Activated CD8-positive, alpha-beta T cell treated with anti-CD3 and anti-CD28 coated beads, Interleukin-2, amount 10 ng/mL, durations not matched to agents 7 days and 5 days (primary cell): ENCODE results near the gene ZNF280A. TPM values are rescaled to one million over a fixed set of nuclear protein-coding genes. Genes with fewer than 3 reads are reported as not detected.

Source experiments
- ATAC-seq: fragments of 150-1000 bp; cut with Tn5 transposase; one replicate; pipeline ENCODE4 v1.10.0; 2021; ENCODE audit warnings: moderate library complexity
- CTCF ChIA-PET: fragments of 350-600 bp; sonication (Branson Sonifier 250); formaldehyde crosslinking; loops from one replicate; lab custom pipeline; 2021; ENCODE audit warnings: antibody characterized with exemption; lab: Charles Lee
- POLR2A ChIA-PET: fragments of 350-600 bp; sonication (Branson Sonifier 250); formaldehyde crosslinking; loops from one replicate; lab custom pipeline; 2021; ENCODE audit warnings: antibody characterized with exemption; lab: Charles Lee
- DNase-seq: peaks from one replicate; pipeline ENCODE4 v3.0.0-alpha.2; 2020
- H3K27ac Mint-ChIP-seq: one replicate; pipeline ENCODE4 v1.8.0; 2021; ENCODE audit warnings: mild to moderate bottlenecking, mixed read lengths
- H3K27me3 Mint-ChIP-seq: one replicate; pipeline ENCODE4 v1.8.0; 2021; ENCODE audit warnings: low read depth, mixed read lengths
- H3K36me3 Mint-ChIP-seq: one replicate; pipeline ENCODE4 v1.8.0; 2021; ENCODE audit warnings: low read depth, mixed read lengths
- H3K4me1 Mint-ChIP-seq: one replicate; pipeline ENCODE4 v1.8.0; 2021; ENCODE audit warnings: low read depth, mixed read lengths
- H3K4me3 Mint-ChIP-seq: one replicate; pipeline ENCODE4 v1.8.0; 2021; ENCODE audit warnings: mild to moderate bottlenecking, mixed read lengths
- H3K9me3 Mint-ChIP-seq: one replicate; pipeline ENCODE4 v1.8.0; 2022; ENCODE audit warnings: mixed read lengths; ENCODE audit not compliant: insufficient read depth
- total RNA-seq, 2 experiments: library from RNA; stranded (reverse); gene quantifications; one replicate each; pipeline ENCODE4 v1.2.3, GENCODE V29; 2021

The ZNF280A gene
- total RNA-seq, 2 experiments from 2014 or later: not detected

DNA sequence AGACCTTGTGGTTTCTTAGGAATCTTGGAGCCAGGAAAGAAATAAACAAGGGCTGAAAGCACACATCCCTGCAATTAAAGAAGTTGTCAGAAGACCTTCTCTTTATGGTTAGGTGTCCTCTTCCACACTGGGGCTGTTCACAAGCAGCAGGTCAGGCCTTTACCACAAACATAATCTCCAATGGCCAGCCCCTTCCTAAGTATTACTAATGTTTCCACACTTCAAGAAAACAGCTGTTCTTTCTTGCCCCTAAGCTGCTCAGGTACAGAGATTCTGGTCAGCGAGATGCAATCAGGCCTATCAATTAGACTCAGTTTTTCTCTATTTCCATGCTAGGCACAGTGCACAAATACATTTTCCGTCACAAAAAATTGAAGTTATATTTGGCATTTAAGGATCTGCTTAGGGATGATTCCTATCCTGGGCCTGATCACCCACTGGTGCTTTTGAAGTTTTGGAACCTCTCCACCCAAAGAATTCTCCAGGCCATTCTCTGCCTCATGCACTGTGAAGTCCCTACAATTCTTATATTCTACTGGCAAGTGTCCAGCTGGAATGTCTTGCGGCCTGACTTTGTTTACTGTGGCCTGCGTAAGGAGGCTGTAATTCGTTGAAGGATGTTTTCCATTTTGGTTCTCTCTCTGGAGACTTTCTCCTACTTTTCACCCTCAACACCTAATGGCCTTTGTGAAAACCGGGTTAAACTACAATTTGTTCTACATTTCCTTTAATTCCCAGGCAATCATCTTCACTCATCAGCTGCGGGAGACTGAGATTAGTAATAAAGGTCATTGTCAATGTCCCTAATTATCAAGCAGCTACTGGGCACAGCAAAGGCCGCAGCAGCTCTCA is 33.9 kb upstream of the ZNF280A start:
- ChIA-PET POLR2A (no interaction called here), CTCF (no interaction called here)

DNA sequence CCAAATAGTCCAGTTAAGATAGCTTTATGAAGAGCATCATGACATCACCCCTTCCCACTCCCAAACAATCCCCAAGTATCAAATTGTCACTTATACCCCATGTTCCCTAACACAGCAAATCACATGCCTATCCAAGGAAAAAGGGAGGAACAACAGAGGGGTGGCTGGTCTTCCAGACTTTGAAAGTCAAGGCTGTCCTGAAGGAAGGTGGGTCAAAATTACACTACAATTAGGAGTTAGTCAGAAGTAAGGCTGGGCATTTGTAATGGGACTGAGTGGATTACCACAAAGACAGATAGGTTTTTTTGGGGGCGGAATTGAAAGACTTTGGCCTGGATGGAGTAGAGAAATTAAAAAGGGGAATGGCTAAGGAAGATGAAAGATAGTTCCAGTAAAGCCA is 33.1 kb upstream of the ZNF280A start:
- DNase-seq: no peak
- Mint-ChIP-seq H3K4me1 (no peaks in the 10 kb centered on the region), H3K36me3 (no peaks in the 10 kb centered on the region), H3K27ac (no peak overlapping the region), H3K4me3 (no peak overlapping the region), H3K9me3 (no peaks in the 10 kb centered on the region), H3K27me3 (peaks cover 3% of the 10 kb centered on the region)
- no peak for ATAC-seq
- ChIA-PET POLR2A (no interaction called here), CTCF (interaction anchor here (0.5 kb wide), 1 partner anchor 102 kb away, joined by 3 read pairs; no protein-coding TSS in a partner anchor)

More for the DNA sequence above, 33.9 kb upstream of the ZNF280A start:
- ATAC-seq (no peak), DNase-seq (no peak)
- no peaks in the 10 kb centered on the region for H3K9me3 Mint-ChIP-seq
- H3K4me1 Mint-ChIP-seq: peaks cover 2% of the 10 kb centered on the region
- H3K4me3 Mint-ChIP-seq: no peak overlapping the region
- no peaks in the 10 kb centered on the region for H3K36me3 Mint-ChIP-seq
- peaks cover 3% of the 10 kb centered on the region for H3K27me3 Mint-ChIP-seq
- H3K27ac Mint-ChIP-seq: no peak overlapping the region

DNA sequence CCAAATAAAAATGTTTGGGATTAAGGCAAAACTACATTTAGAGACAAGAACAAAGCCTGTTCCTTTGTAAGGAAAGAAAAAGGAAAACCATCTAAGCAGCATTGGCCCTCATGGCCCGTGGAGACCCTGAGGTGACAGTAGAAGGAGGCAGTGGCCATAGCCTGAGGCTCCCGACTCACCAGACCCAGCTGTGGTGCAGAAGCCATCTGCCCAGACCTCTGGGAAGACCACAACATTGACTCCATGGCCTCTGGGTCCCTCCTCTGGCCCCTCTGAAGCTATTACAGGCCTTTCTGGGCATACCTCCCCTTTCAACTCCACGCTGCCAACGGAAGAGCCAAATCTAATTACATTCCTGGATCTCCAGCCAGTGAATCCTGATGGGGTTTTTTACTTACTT is 32.6 kb upstream of the ZNF280A start:
- Mint-ChIP-seq H3K27ac (no peak overlapping the region), H3K27me3 (peaks cover 3% of the 10 kb centered on the region), H3K4me1 (no peaks in the 10 kb centered on the region), H3K9me3 (no peaks in the 10 kb centered on the region), H3K36me3 (no peaks in the 10 kb centered on the region), H3K4me3 (no peak overlapping the region)
- POLR2A ChIA-PET: no interaction called here
- CTCF ChIA-PET: interaction anchor here (0.5 kb wide), 1 partner anchor 102 kb away, joined by 3 read pairs; no protein-coding TSS in a partner anchor
- no peak for DNase-seq
- ATAC-seq: no peak

DNA sequence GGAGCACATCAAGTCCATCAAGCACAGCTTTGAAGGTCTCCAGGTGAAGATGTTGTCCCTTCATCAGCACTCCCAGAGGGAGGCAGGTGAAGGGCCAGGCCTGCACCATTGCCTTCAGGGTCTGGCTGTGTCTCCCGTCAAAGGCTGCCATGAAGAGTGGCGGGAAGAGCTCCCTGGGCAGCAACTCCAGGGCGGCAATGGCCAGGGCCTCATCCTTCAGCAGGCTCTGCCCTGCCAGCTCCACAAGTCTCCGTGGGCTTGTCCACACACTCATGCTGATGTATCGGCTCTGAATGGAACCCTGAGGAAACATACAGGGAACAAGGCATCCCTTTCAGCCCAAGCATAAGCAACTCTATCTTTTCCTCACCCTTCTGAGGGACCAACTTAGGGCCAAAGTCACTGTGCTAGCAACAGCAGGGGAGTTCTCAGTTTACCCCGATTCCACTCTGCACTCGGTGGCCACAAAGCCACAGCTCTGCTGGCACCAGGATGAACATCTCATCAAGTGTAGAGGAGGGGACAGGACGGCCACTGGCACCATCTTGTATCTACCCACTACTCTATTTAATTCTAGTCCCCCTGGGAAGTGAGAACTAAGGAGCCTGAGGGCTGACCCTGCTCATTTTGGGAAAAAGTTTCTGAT is 30.8 kb upstream of the ZNF280A start:
- no peak overlapping the region for H3K4me3 Mint-ChIP-seq
- ATAC-seq (no peak), DNase-seq (no peak)
- H3K36me3 Mint-ChIP-seq: no peaks in the 10 kb centered on the region
- H3K27ac Mint-ChIP-seq: no peak overlapping the region
- no peaks in the 10 kb centered on the region for H3K4me1 Mint-ChIP-seq
- peaks cover 3% of the 10 kb centered on the region for H3K27me3 Mint-ChIP-seq
- POLR2A ChIA-PET: no interaction called here
- no peaks in the 10 kb centered on the region for H3K9me3 Mint-ChIP-seq
- CTCF ChIA-PET: interaction anchor here (1.6 kb wide), 2 partner anchors 8 to 87 kb away, joined by 4 to 6 read pairs; partner anchors contain the start of gene PRAME

DNA sequence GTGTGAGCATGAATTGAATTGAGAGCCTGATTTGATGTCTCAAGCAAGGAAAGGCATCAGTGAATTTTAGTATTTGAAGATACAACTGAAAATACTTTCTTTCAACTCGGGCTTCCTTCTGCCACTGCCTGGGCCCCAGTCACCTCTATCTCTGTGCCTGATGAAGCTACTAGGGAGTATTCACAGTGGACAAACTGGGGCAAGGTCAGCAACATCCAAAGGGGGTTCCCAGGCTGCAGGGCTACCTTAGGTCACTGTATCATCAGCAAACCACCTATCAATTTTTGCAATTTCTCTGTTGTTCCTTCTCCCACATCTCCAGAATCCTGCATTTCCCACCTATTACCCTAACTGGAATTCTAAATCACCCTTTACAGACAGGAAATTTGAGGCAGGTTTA is 28.8 kb upstream of the ZNF280A start:
- Mint-ChIP-seq H3K9me3 (no peaks in the 10 kb centered on the region), H3K4me3 (no peak overlapping the region), H3K27ac (no peak overlapping the region), H3K27me3 (peaks cover 3% of the 10 kb centered on the region), H3K4me1 (no peaks in the 10 kb centered on the region), H3K36me3 (no peaks in the 10 kb centered on the region)
- ChIA-PET CTCF (no interaction called here), POLR2A (no interaction called here)
- no peak for ATAC-seq
- no peak for DNase-seq

DNA sequence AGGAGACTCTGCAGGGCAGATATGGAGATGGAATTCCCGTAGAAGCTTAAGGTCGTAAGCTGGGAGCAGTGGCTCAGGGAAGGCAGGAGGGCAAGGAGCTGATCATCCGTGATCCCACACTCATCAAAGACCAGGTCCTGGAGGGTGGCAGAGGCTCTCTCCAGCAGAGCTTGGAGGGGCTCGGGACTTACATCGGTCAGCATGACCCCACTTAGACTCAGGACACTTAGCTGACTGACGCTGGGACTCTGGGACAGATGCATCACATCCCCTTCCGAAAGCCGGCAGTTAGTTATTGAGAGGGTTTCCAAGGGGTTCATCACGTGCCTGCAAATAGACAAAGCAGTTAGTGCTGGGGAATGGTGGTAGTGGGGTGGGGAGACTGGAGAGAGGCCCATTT is 28.2 kb upstream of the ZNF280A start:
- Mint-ChIP-seq H3K27ac (no peak overlapping the region), H3K36me3 (no peaks in the 10 kb centered on the region), H3K4me3 (no peak overlapping the region), H3K4me1 (no peaks in the 10 kb centered on the region), H3K27me3 (peaks cover 3% of the 10 kb centered on the region), H3K9me3 (no peaks in the 10 kb centered on the region)
- CTCF ChIA-PET: no interaction called here
- POLR2A ChIA-PET: no interaction called here
- ATAC-seq (no peak), DNase-seq (no peak)

DNA sequence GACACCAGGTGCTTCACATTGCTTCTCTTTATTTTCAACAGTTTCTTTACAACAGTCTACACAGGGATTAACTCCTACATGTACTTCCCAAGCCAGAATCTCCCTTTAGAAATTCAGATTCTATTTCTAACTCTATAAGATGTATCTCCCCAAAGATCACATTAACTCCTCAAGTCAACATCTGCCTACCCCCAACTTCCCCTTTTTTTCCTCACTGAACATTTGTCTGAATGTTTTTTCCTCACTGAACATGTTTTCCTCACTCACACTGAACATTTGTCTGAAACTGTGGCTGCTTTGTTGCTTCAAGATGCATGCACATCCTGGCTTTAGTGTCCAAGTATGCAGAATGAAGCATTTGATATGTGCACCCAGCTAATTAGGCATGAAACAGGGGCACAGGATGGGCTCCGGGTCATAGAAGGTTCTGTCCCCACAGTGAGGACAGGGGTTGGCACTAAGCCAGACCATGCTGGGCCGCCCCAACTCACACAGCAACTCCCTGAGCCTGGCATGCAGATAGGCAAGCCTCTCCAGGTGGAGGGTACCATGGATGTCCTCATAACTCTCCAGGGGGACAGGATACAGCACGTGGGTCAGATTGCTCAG is 27.7 kb upstream of the ZNF280A start:
- no peaks in the 10 kb centered on the region for H3K9me3 Mint-ChIP-seq
- H3K27ac Mint-ChIP-seq: no peak overlapping the region
- H3K36me3 Mint-ChIP-seq: no peaks in the 10 kb centered on the region
- no peaks in the 10 kb centered on the region for H3K4me1 Mint-ChIP-seq
- no peak overlapping the region for H3K4me3 Mint-ChIP-seq
- ATAC-seq: no peak
- ChIA-PET CTCF (no interaction called here), POLR2A (no interaction called here)
- H3K27me3 Mint-ChIP-seq: peaks cover 1% of the 10 kb centered on the region
- DNase-seq: no peak

DNA sequence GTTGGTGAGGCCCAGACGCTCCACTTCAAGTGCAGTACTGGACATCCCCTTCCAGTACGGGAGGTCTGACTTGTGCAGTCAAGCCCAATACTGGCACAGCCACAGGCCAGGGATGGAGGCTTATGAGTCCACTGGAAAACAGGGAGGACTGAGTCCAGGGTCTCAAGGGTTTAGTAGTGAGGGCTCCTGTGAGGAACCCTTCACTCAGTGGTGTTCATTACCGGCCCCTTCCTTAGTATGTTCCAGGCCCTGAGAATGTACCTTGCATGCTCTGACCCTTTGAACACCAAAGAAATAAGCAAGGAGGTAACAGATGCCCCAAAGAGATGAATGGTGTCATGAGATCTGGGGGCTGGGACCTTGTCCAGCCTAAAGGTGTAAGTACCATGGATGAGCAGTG is 27.2 kb upstream of the ZNF280A start:
- Mint-ChIP-seq H3K27me3 (peaks cover 2% of the 10 kb centered on the region), H3K36me3 (no peaks in the 10 kb centered on the region), H3K9me3 (no peaks in the 10 kb centered on the region), H3K4me1 (no peaks in the 10 kb centered on the region), H3K4me3 (no peak overlapping the region), H3K27ac (no peak overlapping the region)
- ATAC-seq (no peak), DNase-seq (no peak)
- POLR2A ChIA-PET: no interaction called here
- CTCF ChIA-PET: no interaction called here

DNA sequence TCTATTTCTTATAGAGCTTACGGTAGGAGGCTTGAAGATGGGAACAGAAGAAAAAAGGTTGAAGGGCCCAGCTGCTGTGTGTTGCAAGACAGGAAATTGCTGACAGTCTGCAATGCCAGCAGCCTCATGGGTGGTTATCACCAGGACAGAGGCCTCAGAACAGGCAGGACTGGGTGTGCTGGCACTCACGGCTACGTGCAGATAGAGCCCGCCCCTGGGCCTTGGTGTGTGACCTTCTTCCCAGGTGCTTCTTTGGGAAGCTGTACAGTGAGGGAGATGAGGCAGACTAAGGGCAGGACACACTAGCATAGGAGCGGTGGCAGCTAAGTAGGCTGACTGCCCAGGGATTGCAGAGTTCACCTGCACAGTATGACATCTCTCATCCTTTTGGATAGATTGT is 26.4 kb upstream of the ZNF280A start:
- ATAC-seq (no peak), DNase-seq (no peak)
- H3K36me3 Mint-ChIP-seq: no peaks in the 10 kb centered on the region
- no peak overlapping the region for H3K4me3 Mint-ChIP-seq
- no peaks in the 10 kb centered on the region for H3K4me1 Mint-ChIP-seq
- ChIA-PET CTCF (interaction anchor here (1.1 kb wide), 1 partner anchor 67 kb away, joined by 3 read pairs; no protein-coding TSS in a partner anchor), POLR2A (no interaction called here)
- no peaks in the 10 kb centered on the region for H3K9me3 Mint-ChIP-seq
- no peak overlapping the region for H3K27ac Mint-ChIP-seq
- H3K27me3 Mint-ChIP-seq: peaks cover 2% of the 10 kb centered on the region

DNA sequence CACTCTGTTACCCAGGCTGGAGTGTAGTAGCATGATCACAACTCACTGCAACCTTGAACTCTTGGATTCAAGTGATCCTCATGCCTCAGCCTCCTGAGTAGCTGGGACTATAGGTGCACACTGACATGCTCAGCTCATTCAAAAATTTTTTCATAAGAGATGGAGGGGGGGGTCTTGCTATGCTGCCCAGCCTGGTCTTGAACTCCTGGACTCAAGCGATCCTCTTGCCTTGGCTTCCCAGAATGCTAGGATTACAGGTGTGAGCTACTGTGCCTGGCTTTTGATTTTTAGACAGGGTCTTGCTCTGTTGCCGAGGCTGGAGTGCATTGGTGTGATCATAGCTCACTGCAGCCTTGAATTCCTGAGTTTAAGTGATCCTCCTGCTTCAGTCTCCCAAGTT is 25.0 kb upstream of the ZNF280A start:
- CTCF ChIA-PET: interaction anchor here (1.1 to 2.4 kb wide), 2 partner anchors 14 to 66 kb away, joined by 3 to 10 read pairs; partner anchors contain the start of gene PRAME
- H3K9me3 Mint-ChIP-seq: no peaks in the 10 kb centered on the region
- ATAC-seq: no peak
- H3K4me3 Mint-ChIP-seq: no peak overlapping the region
- no peak for DNase-seq
- POLR2A ChIA-PET: no interaction called here
- H3K36me3 Mint-ChIP-seq: no peaks in the 10 kb centered on the region
- no peak overlapping the region for H3K27ac Mint-ChIP-seq
- H3K27me3 Mint-ChIP-seq: peaks cover 2% of the 10 kb centered on the region
- H3K4me1 Mint-ChIP-seq: no peaks in the 10 kb centered on the region

DNA sequence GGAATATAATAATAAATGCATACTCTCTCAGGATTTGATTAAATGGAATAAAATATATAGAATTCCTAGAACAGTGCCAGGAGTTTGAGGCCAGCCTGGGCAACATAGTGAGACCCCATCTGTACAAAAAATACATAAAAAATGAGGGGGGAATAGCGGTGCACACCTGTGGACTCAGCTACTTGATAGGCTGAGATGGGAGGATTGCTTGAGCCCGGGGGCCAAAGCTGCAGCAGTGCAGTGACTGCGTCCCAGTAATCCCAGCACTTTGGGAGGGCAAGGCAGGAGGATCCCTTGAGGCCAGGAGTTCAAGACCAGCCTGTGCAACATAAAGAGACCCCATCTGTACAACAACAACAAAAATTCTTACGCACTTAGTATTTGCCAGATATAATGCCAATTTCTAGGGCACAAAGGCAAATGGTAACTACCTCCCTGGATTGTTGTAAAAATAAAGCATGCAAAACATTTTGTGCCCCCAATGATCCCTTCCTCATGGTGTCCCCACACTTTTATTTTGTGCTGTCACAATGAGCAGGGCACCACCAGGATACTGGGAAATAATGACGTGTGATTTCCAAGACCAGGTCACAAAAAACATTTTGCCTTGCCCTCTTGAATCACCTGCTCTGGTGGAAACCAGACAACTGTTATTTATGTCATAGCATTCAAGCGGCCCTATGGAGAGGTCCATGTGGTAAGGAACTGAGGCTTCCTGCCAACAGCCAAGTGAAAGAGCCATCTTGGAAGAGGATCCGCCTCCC is 18.3 kb upstream of the ZNF280A start:
- ATAC-seq: no peak
- ChIA-PET CTCF (interaction anchor here (0.8 kb wide), 1 partner anchor 108 kb away, joined by 4 read pairs; no protein-coding TSS in a partner anchor), POLR2A (no interaction called here)

More for the DNA sequence above, 18.3 kb upstream of the ZNF280A start:
- no peak overlapping the region for H3K27ac Mint-ChIP-seq
- H3K36me3 Mint-ChIP-seq: no peaks in the 10 kb centered on the region
- no peak for DNase-seq
- H3K9me3 Mint-ChIP-seq: no peaks in the 10 kb centered on the region
- no peak overlapping the region for H3K4me3 Mint-ChIP-seq
- peaks cover 9% of the 10 kb centered on the region for H3K27me3 Mint-ChIP-seq
- H3K4me1 Mint-ChIP-seq: no peaks in the 10 kb centered on the region
